Neural crest cell (in vitro differentiated cells): Measurements from ENCODE around the gene NUDC. TPM values are rescaled to one million over a fixed set of nuclear protein-coding genes. Genes with fewer than 3 reads are reported as not detected.

Source experiments
- DNase-seq: peaks from one replicate; pipeline ENCODE4 v3.0.0; 2021; ENCODE audit warnings: low read depth, mixed read lengths, low spot score
- H3K27ac Mint-ChIP-seq: one replicate; pipeline ENCODE4 v1.8.0; 2021; ENCODE audit warnings: mild to moderate bottlenecking, mixed read lengths; ENCODE audit not compliant: unreplicated experiment
- H3K27me3 Mint-ChIP-seq: 2 replicates; pipeline ENCODE4 v1.8.0; 2021; ENCODE audit warnings: low read depth, mild to moderate bottlenecking, mixed read lengths
- H3K36me3 Mint-ChIP-seq: 2 replicates; pipeline ENCODE4 v1.8.0; 2021; ENCODE audit warnings: low read depth, mild to moderate bottlenecking, mixed read lengths
- H3K4me1 Mint-ChIP-seq: 2 replicates; pipeline ENCODE4 v1.8.0; 2021; ENCODE audit warnings: mixed read lengths
- H3K4me3 Mint-ChIP-seq: one replicate; pipeline ENCODE4 v1.8.0; 2021; ENCODE audit warnings: mild to moderate bottlenecking, mixed read lengths
- H3K9me3 Mint-ChIP-seq: 2 replicates; pipeline ENCODE4 v1.8.0; 2021; ENCODE audit warnings: mixed read lengths
- CTCF ChIP-seq: fragments of 200-600 bp; sonication (generic); conservative IDR thresholded peaks from 2 replicates; pipeline ENCODE4 v1.5.0; 2021; ENCODE audit warnings: antibody characterized with exemption, mild to moderate bottlenecking
- total RNA-seq: library from RNA; stranded (reverse); gene quantifications from 2 replicates; pipeline ENCODE4 v1.2.1, GENCODE V29; 2021

NUDC gene
- total RNA-seq, 1 donor from 2014 or later = 96.1 TPM

DNA sequence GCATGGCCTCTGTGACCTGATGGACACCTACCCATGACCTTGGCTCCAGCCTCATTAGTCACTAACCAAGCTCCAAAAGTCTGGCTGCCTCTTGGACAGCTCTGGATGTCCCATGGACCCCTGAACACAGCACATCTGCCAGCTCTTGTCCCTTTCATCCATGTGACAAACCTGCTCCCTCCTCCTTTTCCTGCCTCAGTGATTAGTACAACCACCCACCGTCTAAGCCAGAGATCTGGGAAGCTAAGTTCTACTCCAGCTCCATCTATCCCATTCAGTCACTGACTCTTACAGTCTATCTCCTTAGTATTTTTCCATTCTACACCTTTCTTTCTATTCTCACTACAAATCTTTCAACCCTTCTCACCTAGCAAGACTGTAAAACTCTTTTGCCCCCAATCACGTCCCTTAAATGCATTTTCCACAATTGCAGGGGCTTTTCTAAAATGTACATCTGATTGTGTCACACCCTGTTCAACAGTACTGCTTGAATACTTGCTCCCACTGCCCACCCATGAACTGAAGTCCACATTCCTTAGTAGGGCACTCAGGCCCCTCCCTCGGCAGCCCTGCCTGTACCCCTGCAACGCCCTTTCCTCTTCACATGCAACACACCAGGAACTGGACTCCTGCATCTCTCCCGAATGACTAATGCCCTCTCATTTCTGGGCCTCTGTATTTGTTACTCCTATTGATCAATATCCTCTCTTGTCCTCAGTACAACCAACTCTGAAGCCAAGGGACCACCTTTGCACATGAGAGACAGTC, 38.7 kb upstream of the NUDC start:
- no peak for DNase-seq
- Mint-ChIP-seq H3K36me3 (peaks cover 12% of the 10 kb centered on the region), H3K27ac (no peak overlapping the region), H3K9me3 (no peaks in the 10 kb centered on the region), H3K27me3 (no peaks in the 10 kb centered on the region), H3K4me3 (no peak overlapping the region), H3K4me1 (peaks cover 6% of the 10 kb centered on the region)
- TF ChIP-seq CTCF = no peak

DNA sequence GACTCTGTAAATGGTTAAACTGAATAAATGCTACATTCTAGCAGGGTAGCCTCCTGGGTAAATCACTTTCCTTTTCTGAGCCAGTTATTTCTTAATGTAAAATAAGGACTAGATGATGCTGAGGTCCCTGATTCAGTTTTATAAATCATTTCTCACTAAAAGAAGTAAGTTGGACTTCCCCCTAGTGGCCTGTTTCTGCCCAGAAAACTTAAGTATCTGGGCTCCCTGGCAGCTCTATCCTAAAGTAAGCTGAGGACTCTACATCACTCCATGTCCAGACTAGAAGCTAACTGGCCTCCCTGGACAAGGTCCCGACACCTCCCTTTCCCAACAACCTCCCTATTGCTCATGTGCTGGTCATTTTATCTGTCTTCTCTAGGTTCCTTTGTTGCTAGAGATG, 34.4 kb upstream of the NUDC start:
- Mint-ChIP-seq H3K27me3 (no peaks in the 10 kb centered on the region), H3K27ac (no peak overlapping the region), H3K9me3 (no peaks in the 10 kb centered on the region), H3K4me3 (peak overlapping the region; percentile 92), H3K4me1 (peaks cover 24% of the 10 kb centered on the region), H3K36me3 (peaks cover 16% of the 10 kb centered on the region)
- no peak for DNase-seq
- peak; percentile 67 for TF ChIP-seq CTCF

DNA sequence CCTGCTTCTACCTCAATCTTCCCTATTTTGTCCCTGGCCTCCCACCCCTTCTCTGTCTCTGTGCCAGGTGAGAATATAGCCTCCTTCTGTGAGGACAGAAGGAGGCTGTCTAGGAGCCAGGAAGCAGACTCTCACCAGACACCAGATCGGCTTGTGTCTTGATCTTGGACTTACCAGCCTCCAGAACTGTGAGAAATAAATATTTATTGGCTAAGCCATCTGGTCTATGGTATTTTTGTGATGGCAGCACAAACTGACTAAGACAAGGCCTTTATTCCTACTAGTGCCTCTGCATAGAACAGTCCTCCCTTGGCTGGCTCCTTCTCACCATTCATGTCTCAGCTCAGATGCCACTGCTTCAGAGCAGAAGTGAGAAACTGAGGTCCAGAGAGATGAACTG, 33.3 kb upstream of the NUDC start:
- H3K4me1 Mint-ChIP-seq = peaks cover 24% of the 10 kb centered on the region
- H3K27ac Mint-ChIP-seq = no peak overlapping the region
- H3K4me3 Mint-ChIP-seq = peak overlapping the region; percentile 93
- no peaks in the 10 kb centered on the region for H3K27me3 Mint-ChIP-seq
- TF ChIP-seq CTCF = no peak
- H3K9me3 Mint-ChIP-seq = no peaks in the 10 kb centered on the region
- DNase-seq = no peak
- H3K36me3 Mint-ChIP-seq = peaks cover 19% of the 10 kb centered on the region

DNA sequence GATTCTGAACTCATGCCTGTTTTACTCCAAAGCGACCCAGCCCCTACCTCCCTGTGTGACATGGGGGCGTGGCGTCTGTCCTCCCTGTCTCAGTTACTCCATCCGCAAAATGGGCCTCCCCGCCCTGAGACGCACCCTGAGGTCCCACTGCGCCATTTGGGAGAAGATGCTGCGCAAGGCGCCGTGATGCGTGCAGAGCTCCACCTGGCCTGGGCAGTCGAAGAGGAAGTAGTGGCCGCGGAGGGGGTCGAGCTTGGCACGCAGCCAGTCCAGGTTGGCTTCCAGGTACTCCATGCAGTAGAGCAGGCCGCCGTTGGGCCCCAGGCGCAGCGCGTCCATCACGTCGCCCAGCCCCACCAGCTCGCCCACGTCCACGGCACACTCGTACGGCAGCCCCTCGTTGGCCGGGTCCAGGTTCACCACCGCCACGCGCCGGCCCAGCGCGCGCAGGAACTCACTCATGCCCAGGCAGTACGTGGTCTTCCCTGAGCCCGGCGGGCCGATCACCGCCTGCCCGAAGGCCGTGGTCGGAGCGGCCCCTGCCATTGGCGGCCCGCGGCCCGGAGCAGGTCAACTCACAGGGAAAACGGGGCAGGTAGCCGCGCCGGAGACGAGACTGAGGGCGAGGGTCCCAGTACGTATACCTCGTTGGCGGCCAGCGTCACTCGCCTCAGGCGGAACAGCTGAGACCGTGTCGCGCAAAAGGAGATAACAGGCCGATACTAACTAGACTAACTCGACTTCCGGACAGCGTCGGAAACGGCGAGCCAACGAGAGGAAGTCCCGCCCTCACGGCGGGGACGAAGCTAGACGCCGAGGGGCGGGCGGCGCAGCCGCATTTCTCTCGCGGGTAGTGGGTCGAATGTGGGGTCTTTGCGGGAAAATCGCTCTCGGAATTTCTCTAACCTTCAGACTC, 31.7 kb upstream of the NUDC start, which contains the start of gene GPN2:
TSS of gene GPN2 (minus strand) at position 733 of the 916 bp plus-strand sequence. CDS start at position 546, 187 bp downstream.
- TF ChIP-seq CTCF = no peak
- peak; percentile 60 for DNase-seq
- Mint-ChIP-seq H3K27me3 (no peaks in the 10 kb centered on the region), H3K9me3 (no peaks in the 10 kb centered on the region), H3K27ac (peak within 1 kb of the TSS; percentile 93), H3K4me1 (peaks cover 24% of the 10 kb centered on the region), H3K36me3 (peaks cover 22% of the 10 kb centered on the region), H3K4me3 (peak within 1 kb of the TSS; percentile 93)

GRCh38 chr1:26890467-26890796, 31.1 kb upstream of the NUDC start:
- no peak for TF ChIP-seq CTCF
- no peaks in the 10 kb centered on the region for H3K9me3 Mint-ChIP-seq
- peaks cover 17% of the 10 kb centered on the region for H3K36me3 Mint-ChIP-seq
- H3K27ac Mint-ChIP-seq = peak overlapping the region; percentile 78
- peaks cover 24% of the 10 kb centered on the region for H3K4me1 Mint-ChIP-seq
- DNase-seq = no peak
- no peaks in the 10 kb centered on the region for H3K27me3 Mint-ChIP-seq
- peak overlapping the region; percentile 93 for H3K4me3 Mint-ChIP-seq
